IMR-90 (cell line): Measurements from ENCODE around the gene MGAT3. TPM values are rescaled to one million over a fixed set of nuclear protein-coding genes. Genes with fewer than 3 reads are reported as not detected.

ENCODE experiments used
- ATAC-seq: fragments of 200-7000 bp; cut with Tn5 transposase; 2 replicates; pipeline ENCODE4 v1.9.1; 2020; ENCODE audit warnings: low read depth, mild to moderate bottlenecking, moderate library complexity
- BruUV-seq: library from RNA; stranded (reverse); fragments of 400-500 nt; replicated peaks from 2 replicates; lab custom pipeline; 2021; lab: Mats Ljungman, UMichigan
- CTCF ChIA-PET: fragments of 300-600 bp; formaldehyde crosslinking; extraction: SDS; loops from one replicate; lab custom pipeline; 2021; ENCODE audit warnings: antibody characterized with exemption; lab: Yijun Ruan, JAX
- POLR2A ChIA-PET: fragments of 300-600 bp; sonication (Branson Sonifier 250); formaldehyde crosslinking; loops from one replicate; lab custom pipeline; 2022; ENCODE audit warnings: antibody characterized with exemption; ENCODE audit not compliant: unreplicated experiment; lab: Charles Lee
- DNase-seq: peaks from one replicate; pipeline ENCODE4 v3.0.0; 2013
- H2AFZ ChIP-seq: replicated peaks from 2 replicates; pipeline ENCODE3; 2013; ENCODE audit warnings: low read length, mild to moderate bottlenecking; ENCODE audit not compliant: poor library complexity
- H2AK5ac ChIP-seq: 2 replicates; pipeline ENCODE4 v1.6.1; 2013; ENCODE audit warnings: low read depth, low read length, inconsistent platforms
- H2AK9ac ChIP-seq: replicated peaks from 2 replicates; pipeline ENCODE3; 2013; ENCODE audit warnings: mild to moderate bottlenecking, low read depth, low read length, moderate library complexity; ENCODE audit not compliant: poor library complexity
- H2BK120ac ChIP-seq: 2 replicates; pipeline ENCODE4 v1.6.1; 2013; ENCODE audit warnings: low read depth, low read length, inconsistent platforms
- H2BK15ac ChIP-seq: 3 replicates; pipeline ENCODE4 v1.6.1; 2013; ENCODE audit warnings: low read depth, low read length, inconsistent platforms
- H2BK20ac ChIP-seq: 2 replicates; pipeline ENCODE4 v1.6.1; 2013; ENCODE audit warnings: low read depth, mild to moderate bottlenecking, inconsistent platforms, low read length, moderate library complexity
- H2BK5ac ChIP-seq: 2 replicates; pipeline ENCODE4 v1.6.1; 2013; ENCODE audit warnings: mild to moderate bottlenecking, low read depth, low read length, inconsistent platforms; ENCODE audit not compliant: poor library complexity, severe bottlenecking
- H3K14ac ChIP-seq: replicated peaks from 2 replicates; pipeline ENCODE4 v1.6.1; 2013; ENCODE audit warnings: low read depth, low read length, inconsistent platforms
- H3K18ac ChIP-seq: 2 replicates; pipeline ENCODE4 v1.6.1; 2013; ENCODE audit warnings: low read depth, low read length, control low read depth
- H3K23ac ChIP-seq: 2 replicates; pipeline ENCODE4 v1.6.1; 2013; ENCODE audit warnings: low read depth, low read length, inconsistent platforms
- H3K27ac ChIP-seq: 2 replicates; pipeline ENCODE4 v1.5.1; 2013; ENCODE audit warnings: mild to moderate bottlenecking, control low read depth, low read length; ENCODE audit not compliant: insufficient read depth
- H3K27me3 ChIP-seq: 2 replicates; pipeline ENCODE4 v1.6.1; 2013; ENCODE audit warnings: low read length; ENCODE audit not compliant: control insufficient read depth, insufficient read depth
- H3K36me3 ChIP-seq: 2 replicates; pipeline ENCODE4 v1.6.1; 2013; ENCODE audit warnings: low read length, mixed read lengths; ENCODE audit not compliant: control insufficient read depth, insufficient read depth
- H3K4ac ChIP-seq: 2 replicates; pipeline ENCODE4 v1.6.1; 2013; ENCODE audit warnings: low read depth, low read length, inconsistent platforms
- H3K4me1 ChIP-seq: 2 replicates; pipeline ENCODE4 v1.6.1; 2013; ENCODE audit warnings: low read length, mixed read lengths; ENCODE audit not compliant: control insufficient read depth, insufficient read depth
- H3K4me2 ChIP-seq: 2 replicates; pipeline ENCODE4 v1.6.1; 2013; ENCODE audit warnings: low read depth, mild to moderate bottlenecking, control low read depth, low read length, moderate library complexity
- H3K4me3 ChIP-seq: 2 replicates; pipeline ENCODE4 v1.5.1; 2013; ENCODE audit warnings: low read depth, mild to moderate bottlenecking, control low read depth, low read length, moderate library complexity; ENCODE audit not compliant: insufficient read depth
- H3K56ac ChIP-seq: 2 replicates; pipeline ENCODE4 v1.6.1; 2013; ENCODE audit warnings: low read length, inconsistent platforms; ENCODE audit not compliant: insufficient read depth; ENCODE audit errors: extremely low read depth
- H3K79me1 ChIP-seq, 2 experiments: 2 replicates each; pipeline ENCODE4 v1.6.1; 2013; ENCODE audit warnings: low read length in 2 of 2, inconsistent platforms in 1 of 2, low read depth in 1 of 2
- H3K9ac ChIP-seq: 2 replicates; pipeline ENCODE4 v1.6.1; 2013; ENCODE audit warnings: low read depth, low read length, control low read depth
- H3K9me1 ChIP-seq: 2 replicates; pipeline ENCODE4 v1.6.1; 2013; ENCODE audit warnings: low read length, inconsistent platforms; ENCODE audit not compliant: insufficient read depth
- H3K9me3 ChIP-seq: 2 replicates; pipeline ENCODE4 v1.6.1; 2013; ENCODE audit warnings: low read length; ENCODE audit not compliant: control insufficient read depth, insufficient read depth
- H4K20me1 ChIP-seq: 2 replicates; pipeline ENCODE4 v1.6.1; 2013; ENCODE audit warnings: low read length, inconsistent platforms; ENCODE audit not compliant: insufficient read depth
- H4K5ac ChIP-seq: 2 replicates; pipeline ENCODE4 v1.6.1; 2013; ENCODE audit warnings: mild to moderate bottlenecking, low read depth, low read length, control low read depth
- H4K8ac ChIP-seq, 2 experiments: 2 replicates each; pipeline ENCODE4 v1.6.1; 2013; ENCODE audit warnings: low read depth in 2 of 2, low read length in 2 of 2, control low read depth in 1 of 2, inconsistent platforms in 1 of 2
- H4K91ac ChIP-seq: 2 replicates; pipeline ENCODE4 v1.6.1; 2013; ENCODE audit warnings: low read depth, low read length, inconsistent platforms; ENCODE audit not compliant: insufficient read depth
- BHLHE40 ChIP-seq: fragments of 150-350 bp; IDR thresholded peaks from 2 replicates; pipeline ENCODE4 v1.6.1; 2016; ENCODE audit warnings: mild to moderate bottlenecking, low read depth, low read length
- CEBPB ChIP-seq: IDR thresholded peaks from 2 replicates; pipeline ENCODE4 v1.6.1; 2012; ENCODE audit warnings: low read depth, low read length, improper control_type of control experiment
- CHD1 ChIP-seq: IDR thresholded peaks from 2 replicates; pipeline ENCODE4 v1.6.1; 2012; ENCODE audit warnings: low read depth, low read length, improper control_type of control experiment
- CTCF ChIP-seq: conservative IDR thresholded peaks from 2 replicates; pipeline ENCODE4 v1.5.1; 2012; ENCODE audit warnings: mild to moderate bottlenecking, low read depth, low read length, improper control_type of control experiment
- ELK1 ChIP-seq: fragments of 150-350 bp; IDR thresholded peaks from 2 replicates; pipeline ENCODE4 v1.6.1; 2016; ENCODE audit warnings: low read depth, mild to moderate bottlenecking, low read length, moderate library complexity, borderline replicate concordance
- FOS ChIP-seq: fragments of 150-350 bp; IDR thresholded peaks from 2 replicates; pipeline ENCODE4 v1.6.1; 2016; ENCODE audit warnings: low read depth, low read length
- MAFK ChIP-seq: IDR thresholded peaks from 2 replicates; pipeline ENCODE4 v1.6.1; 2012; ENCODE audit warnings: low read depth, low read length, improper control_type of control experiment
- MAZ ChIP-seq: IDR thresholded peaks from 2 replicates; pipeline ENCODE4 v1.6.1; 2012; ENCODE audit warnings: low read depth, mild to moderate bottlenecking, low read length, improper control_type of control experiment, moderate library complexity, borderline replicate concordance
- MXI1 ChIP-seq: IDR thresholded peaks from 2 replicates; pipeline ENCODE4 v1.6.1; 2012; ENCODE audit warnings: low read depth, mild to moderate bottlenecking, low read length, moderate library complexity, borderline replicate concordance
- NFE2L2 ChIP-seq: fragments of 150-350 bp; IDR thresholded peaks from 2 replicates; pipeline ENCODE4 v1.6.1; 2016; ENCODE audit warnings: low read depth, mild to moderate bottlenecking, low read length
- POLR2A ChIP-seq: IDR thresholded peaks from 2 replicates; pipeline ENCODE4 v1.6.1; 2012; ENCODE audit warnings: mild to moderate bottlenecking, low read depth, low read length
- RAD21 ChIP-seq: IDR thresholded peaks from 2 replicates; pipeline ENCODE4 v1.6.1; 2012; ENCODE audit warnings: low read length, improper control_type of control experiment
- RCOR1 ChIP-seq: IDR thresholded peaks from 2 replicates; pipeline ENCODE4 v1.6.1; 2012; ENCODE audit warnings: mild to moderate bottlenecking, low read length, improper control_type of control experiment; ENCODE audit not compliant: insufficient replicate concordance
- RFX5 ChIP-seq: IDR thresholded peaks from 2 replicates; pipeline ENCODE4 v1.8.0; 2012; ENCODE audit warnings: low read depth, mild to moderate bottlenecking, low read length, moderate library complexity
- SMC3 ChIP-seq: fragments of 150-350 bp; IDR thresholded peaks from 2 replicates; pipeline ENCODE4 v1.6.1; 2016; ENCODE audit warnings: low read depth, mild to moderate bottlenecking, antibody characterized with exemption, low read length, moderate library complexity
- USF2 ChIP-seq: fragments of 150-350 bp; IDR thresholded peaks from 2 replicates; pipeline ENCODE4 v1.6.1; 2017; ENCODE audit warnings: mild to moderate bottlenecking, antibody characterized with exemption, low read length, low read depth
- WGBS, 2 experiments: methylation state at CpG; one replicate each; pipeline versions ENCODE4 v1.1.5 to v1.1.7; 2013; ENCODE audit warnings: missing lambda C conversion rate in 2 of 2; ENCODE audit not compliant: insufficient read length in 1 of 2; ENCODE audit errors: extremely low coverage in 2 of 2; 5-methylcytosine and 5-hydroxymethylcytosine counted together
- dilution Hi-C: fragments of 300-500 bp; cut with HindIII; formaldehyde crosslinking; loops from one replicate; pipeline ENCODE4 v1.14.3; 2018; ENCODE audit warnings: low sequenced_read_pairs; ENCODE audit not compliant: unreplicated experiment
- in situ Hi-C: fragments of 300-500 bp; cut with MboI; formaldehyde crosslinking; loops from 3 replicates; pipeline ENCODE4 v1.14.3; 2019; ENCODE audit warnings: low sequenced_read_pairs, inconsistent platforms, mixed read lengths
- intact Hi-C: fragments of 100-400 bp; cut with micrococcal nuclease; formaldehyde crosslinking; loops from 2 replicates; pipeline ENCODE4 v1.10.0; 2022
- polyA plus RNA-seq, 3 experiments: library from polyadenylated mRNA; depleted of rRNA; stranded (reverse); fragments of >200 nt; gene quantifications; 2 replicates each; pipeline ENCODE4 v1.2.3, GENCODE V29; 2012; ENCODE audit warnings: low replicate concordance in 1 of 3
- total RNA-seq: library from RNA; depleted of rRNA; stranded (reverse); fragments of >200 nt; gene quantifications from 2 replicates; pipeline ENCODE4 v1.2.3, GENCODE V29; 2012

MGAT3 gene
- total and polyA plus RNA-seq, 2 of the 4 experiments (the other 2 are of a cell fraction): 0.36 to 1.1 TPM

- no peak for ATAC-seq
- Histone ChIP-seq H3K79me1 (peaks cover 7 to 29% of the 10 kb centered on the region in 2 experiments), H2BK120ac (no peak overlapping the region), H4K8ac (no peak overlapping the region), H3K9ac (no peak overlapping the region), H3K4me1 (peaks cover 5% of the 10 kb centered on the region), H3K27ac (no peak overlapping the region), H4K5ac (no peak overlapping the region), H3K27me3 (no peaks in the 10 kb centered on the region), H3K18ac (no peak overlapping the region), H3K9me3 (no peaks in the 10 kb centered on the region), H3K4me2 (no peak overlapping the region), H3K4me3 (no peak overlapping the region), H4K91ac (no peak overlapping the region), H4K20me1 (peaks cover 31% of the 10 kb centered on the region), H3K56ac (no peak overlapping the region), H2AK5ac (no peak overlapping the region), H3K14ac (no peak overlapping the region), H3K4ac (no peak overlapping the region), H3K9me1 (no peaks in the 10 kb centered on the region), H3K36me3 (peaks cover 44% of the 10 kb centered on the region), H2AFZ (peak overlapping the region; percentile 7), H2BK15ac (no peak overlapping the region), H2BK20ac (no peak overlapping the region), H2AK9ac (no peak overlapping the region), H2BK5ac (no peak overlapping the region), H3K23ac (no peak overlapping the region)
- intact Hi-C loops: no loop called here
- TF ChIP-seq CTCF (no peak), ELK1 (no peak), FOS (no peak), SMC3 (no peak), USF2 (no peak), NFE2L2 (no peak), RAD21 (no peak), RFX5 (no peak), POLR2A (no peak), CEBPB (no peak), MXI1 (no peak), MAFK (no peak), BHLHE40 (no peak), CHD1 (no peak), MAZ (no peak), RCOR1 (no peak)
- ChIA-PET POLR2A (no interaction called here), CTCF (no interaction called here)
- no TSS peak for BruUV-seq
- in situ Hi-C loops: no loop called here
- WGBS, 2 experiments: 20% methylated on average over 1 of the region's 11 CpGs; no CpG with 5 or more reads in 1 of the 2 experiments
- dilution Hi-C loops: no loop called here
- DNase-seq: no peak
Observed at GRCh38 chr22:39414886-39415285, 41.9 kb upstream of the MGAT3 start.
